ENCODE measurements around the gene CLBA1.

- TF ChIP-seq CTCF (IDR thresholded peaks at IDR 0.05 in 4 of 5, conservative IDR thresholded peaks at IDR 0.05 in 1 of 5) (no peak), POLR2A (IDR thresholded peaks at IDR 0.05) (no peak)
Observed at GRCh38 chr14:104980611-104981531, 4.7 kb upstream of the CLBA1 start.

Measured in gastrocnemius medialis (tissue), 4 donors.